Femur (tissue), 1 donor: Measurements from ENCODE around the gene COG4.

Experiments used
- DNase-seq: peaks from one replicate; pipeline ENCODE4 v3.0.0-alpha.2; 2017

COG4 gene

GRCh38 chr16:70430667-70431536 lies 92.5 kb downstream of the COG4 start:
- peak; percentile 60 for DNase-seq
